Body of pancreas (tissue), 4 donors: ENCODE measurements around the gene PTGR1. TPM values are rescaled to one million over a fixed set of nuclear protein-coding genes. Genes with fewer than 3 reads are reported as not detected.

Source experiments
- ATAC-seq: fragments of 150-250 bp; one replicate; pipeline ENCODE4 v1.9.1; 2016
- DNase-seq, 4 donors: peaks; one replicate each; pipeline ENCODE4 v3.0.0-alpha.2; 2019
- H3K27ac ChIP-seq, 4 donors: fragments of 200-600 bp; sonication (generic); 1 replicate in 3 of 4; 2 replicates in 1 of 4; pipeline versions ENCODE4 v1.5.1 to v1.6.1; 2016 to 2019; ENCODE audit warnings: mild to moderate bottlenecking in 1 of 4, mixed read lengths in 1 of 4, moderate library complexity in 1 of 4
- H3K27me3 ChIP-seq, 2 donors: fragments of 200-600 bp; sonication (generic); one replicate each; pipeline ENCODE4 v1.6.0; 2016; ENCODE audit warnings: mild to moderate bottlenecking in 1 of 2
- H3K36me3 ChIP-seq, 2 donors: fragments of 200-600 bp; sonication (generic); replicated peaks in 1 of 2; 2 replicates each; pipeline ENCODE4 v1.5.1; 2016; ENCODE audit warnings: low read depth in 2 of 2; ENCODE audit not compliant: insufficient read depth in 1 of 2
- H3K4me1 ChIP-seq: fragments of 200-600 bp; sonication (generic); one replicate; pipeline ENCODE4 v1.6.0; 2016
- H3K4me3 ChIP-seq, 2 donors: fragments of 200-600 bp; sonication (generic); 1 replicate in 1 of 2; 2 replicates in 1 of 2; pipeline ENCODE4 v1.5.1; 2016 to 2019
- H3K9me3 ChIP-seq, 3 donors: fragments of 200-600 bp; sonication (generic); 1 replicate in 2 of 3; 2 replicates in 1 of 3; pipeline ENCODE4 v1.5.1; 2016
- CTCF ChIP-seq, 7 experiments: fragments of 450-650 bp in 4 of 7; fragments of 200-600 bp in 3 of 7; sonication (generic) in 3 of 7; IDR thresholded peaks; one replicate each; pipeline ENCODE4 v1.5.1; 2016 to 2019; ENCODE audit warnings: antibody characterized with exemption in 7 of 7
- POLR2A ChIP-seq, 3 donors: fragments of 450-650 bp; IDR thresholded peaks; one replicate each; pipeline ENCODE4 v1.6.1; 2016; ENCODE audit warnings: antibody characterized with exemption in 3 of 3, mild to moderate bottlenecking in 2 of 3
- WGBS, 2 donors: methylation state at CpG; one replicate each; pipeline ENCODE4 v1.1.5; 2017; 5-methylcytosine and 5-hydroxymethylcytosine counted together
- intact Hi-C: fragments of 100-400 bp; cut with DNase I; formaldehyde crosslinking; loops from one replicate; pipeline ENCODE4 v1.15.1; 2023
- total RNA-seq, 2 donors: library from RNA; depleted of rRNA; stranded (reverse); fragments of >200 nt; gene quantifications; one replicate each; pipeline ENCODE4 v1.1.0, GENCODE V29; 2016

Gene PTGR1
- total RNA-seq, 2 donors from 2014 or later, result 8.2 to 18.9 TPM

- DNase-seq (no peak), ATAC-seq (no peak)
- no peak overlapping the region for H3K27ac ChIP-seq
- WGBS, 2 donors, result 88 to 90% methylated on average over 11 of the region's 11 CpGs
- intact Hi-C loops, result no loop called here
- no peaks in the 10 kb centered on the region for H3K27me3 ChIP-seq
- peaks cover 0 to 51% (median 3%) of the 10 kb centered on the region in 3 donors for H3K9me3 ChIP-seq
- no peaks in the 10 kb centered on the region for H3K4me1 ChIP-seq
- TF ChIP-seq CTCF (IDR thresholded peaks at IDR 0.05), result no peak
- TF ChIP-seq POLR2A (IDR thresholded peaks at IDR 0.05), result no peak
- H3K36me3 ChIP-seq, result peaks cover 0 to 1% of the 10 kb centered on the region in 2 donors
- H3K4me3 ChIP-seq, result no peak overlapping the region
Measured at GRCh38 chr9:111542497-111543254, 56.8 kb downstream of the PTGR1 start.

- Histone ChIP-seq H3K27ac (no peak overlapping the region), H3K9me3 (peaks cover 0 to 18% (median 0%) of the 10 kb centered on the region in 3 donors), H3K36me3 (peaks cover 0 to 4% of the 10 kb centered on the region in 2 donors), H3K27me3 (no peaks in the 10 kb centered on the region), H3K4me1 (no peaks in the 10 kb centered on the region), H3K4me3 (no peak overlapping the region)
- intact Hi-C loops, result no loop called here
- TF ChIP-seq CTCF (IDR thresholded peaks at IDR 0.05) (no peak), POLR2A (IDR thresholded peaks at IDR 0.05) (no peak)
- DNase-seq (no peak), ATAC-seq (no peak)
- 88 to 90% methylated on average over 5 of the region's 5 CpGs for WGBS, 2 donors
Measured at GRCh38 chr9:111533099-111533790, 66.2 kb downstream of the PTGR1 start.

GRCh38 chr9:111531716-111532115 is 67.7 kb downstream of the PTGR1 start:
- DNase-seq (no peak), ATAC-seq (no peak)
- intact Hi-C loops, result no loop called here
- Histone ChIP-seq H3K4me1 (no peaks in the 10 kb centered on the region), H3K27ac (no peak overlapping the region), H3K4me3 (no peak overlapping the region), H3K36me3 (peaks cover 0 to 3% of the 10 kb centered on the region in 2 donors), H3K9me3 (peaks cover 0 to 4% (median 0%) of the 10 kb centered on the region in 3 donors), H3K27me3 (no peaks in the 10 kb centered on the region)
- WGBS, 2 donors, result 96 to 100% methylated on average over 2 to 4 of the region's 4 CpGs
- TF ChIP-seq POLR2A (IDR thresholded peaks at IDR 0.05), result no peak

GRCh38 chr9:111529787-111530186 is 69.7 kb downstream of the PTGR1 start:
- intact Hi-C loops, result no loop called here
- 39 to 78% methylated on average over 2 of the region's 2 CpGs for WGBS, 2 donors
- H3K27ac ChIP-seq, result no peak overlapping the region

More at GRCh38 chr9:111529787-111530186, 69.7 kb downstream of the PTGR1 start:
- ATAC-seq (no peak), DNase-seq (no peak)
- TF ChIP-seq POLR2A (IDR thresholded peaks at IDR 0.05) (no peak), CTCF (IDR thresholded peaks at IDR 0.05) (no peak)
- H3K36me3 ChIP-seq, result peaks cover 0 to under 1% of the 10 kb centered on the region in 2 donors
- no peak overlapping the region for H3K4me3 ChIP-seq
- no peaks in the 10 kb centered on the region for H3K27me3 ChIP-seq
- H3K4me1 ChIP-seq, result peaks cover 12% of the 10 kb centered on the region
- peaks cover 0 to under 1% (median 0%) of the 10 kb centered on the region in 3 donors for H3K9me3 ChIP-seq
